Neural progenitor cell (in vitro differentiated cells): ENCODE data around the gene CKS1B.

Experiments used
- CTCF ChIP-seq: fragments of 200-600 bp; sonication (generic); IDR thresholded peaks from 2 replicates; pipeline ENCODE4 v1.5.1; 2017; ENCODE audit warnings: antibody characterized with exemption, mild to moderate bottlenecking
- EZH2 ChIP-seq: fragments of 200-600 bp; sonication (generic); IDR thresholded peaks from 2 replicates; pipeline ENCODE4 v1.6.1; 2017; ENCODE audit warnings: antibody characterized with exemption, mild to moderate bottlenecking, moderate library complexity

- TF ChIP-seq CTCF (no peak), EZH2 (no peak)
Measured at GRCh38 chr1:155012776-155013602, 38.5 kb downstream of the CKS1B start.
